ENCODE results near the gene SIPA1L3.

GRCh38 chr19:38111898-38112297, 204.9 kb downstream of the SIPA1L3 start:
- no peak for TF ChIP-seq CTCF (IDR thresholded peaks at IDR 0.05)
- TF ChIP-seq POLR2A (IDR thresholded peaks at IDR 0.05), result no peak
